ENCODE data around the gene PLEKHF1. TPM values are rescaled to one million over a fixed set of nuclear protein-coding genes. Genes with fewer than 3 reads are reported as not detected.

The PLEKHF1 gene
- total RNA-seq, 2 donors from 2014 or later = 32.4 to 86.3 TPM

- H3K27me3 ChIP-seq = no peaks in the 10 kb centered on the region
- no peaks in the 10 kb centered on the region for H3K9me3 ChIP-seq
- no peaks in the 10 kb centered on the region for H3K36me3 ChIP-seq
- TF ChIP-seq CTCF (IDR thresholded peaks at IDR 0.05) = no peak
- peak overlapping the region; percentile 76 to 85 for H3K27ac ChIP-seq
- H3K4me1 ChIP-seq = peaks cover 0 to 25% of the 10 kb centered on the region in 2 donors
- DNase-seq (ENCODE audit: low spot score) = peak; percentile 80
- H3K4me3 ChIP-seq = no peak overlapping the region
Observed at GRCh38 chr19:29645911-29646310, 19.4 kb upstream of the PLEKHF1 start.

GRCh38 chr19:29650772-29651387 lies 14.4 kb upstream of the PLEKHF1 start:
- Histone ChIP-seq H3K4me3 (no peak overlapping the region), H3K4me1 (peaks cover 0 to 7% of the 10 kb centered on the region in 2 donors), H3K27me3 (no peaks in the 10 kb centered on the region), H3K27ac (no peak overlapping the region), H3K36me3 (no peaks in the 10 kb centered on the region), H3K9me3 (peaks cover 0 to 5% of the 10 kb centered on the region in 2 donors)
- no peak for TF ChIP-seq CTCF (IDR thresholded peaks at IDR 0.05)
- DNase-seq (ENCODE audit: low spot score) = no peak

- no peak for DNase-seq (ENCODE audit: low spot score)
- no peaks in the 10 kb centered on the region for H3K4me1 ChIP-seq
- H3K4me3 ChIP-seq = no peak overlapping the region
- no peak for TF ChIP-seq CTCF (IDR thresholded peaks at IDR 0.05)
- H3K27me3 ChIP-seq = no peaks in the 10 kb centered on the region
- no peaks in the 10 kb centered on the region for H3K36me3 ChIP-seq
- peaks cover 0 to 5% of the 10 kb centered on the region in 2 donors for H3K9me3 ChIP-seq
- H3K27ac ChIP-seq = no peak overlapping the region
Observed at GRCh38 chr19:29651622-29652394, 13.5 kb upstream of the PLEKHF1 start.

GRCh38 chr19:29653398-29653797 lies 11.9 kb upstream of the PLEKHF1 start:
- Histone ChIP-seq H3K4me3 (no peak overlapping the region), H3K9me3 (peaks cover 0 to 5% of the 10 kb centered on the region in 2 donors), H3K36me3 (no peaks in the 10 kb centered on the region), H3K27ac (no peak overlapping the region), H3K4me1 (no peaks in the 10 kb centered on the region), H3K27me3 (no peaks in the 10 kb centered on the region)
- DNase-seq (ENCODE audit: low spot score) = no peak
- TF ChIP-seq CTCF (IDR thresholded peaks at IDR 0.05) = no peak

- no peaks in the 10 kb centered on the region for H3K27me3 ChIP-seq
- TF ChIP-seq CTCF (IDR thresholded peaks at IDR 0.05) = no peak
- peaks cover 0 to 3% of the 10 kb centered on the region in 2 donors for H3K4me1 ChIP-seq
- H3K36me3 ChIP-seq = no peaks in the 10 kb centered on the region
- no peak overlapping the region for H3K4me3 ChIP-seq
- no peak for DNase-seq (ENCODE audit: low spot score)
- peaks cover 0 to 5% of the 10 kb centered on the region in 2 donors for H3K9me3 ChIP-seq
- no peak overlapping the region for H3K27ac ChIP-seq
Observed at GRCh38 chr19:29655648-29656335, 9.5 kb upstream of the PLEKHF1 start.
